Left hindlimb (tissue), 1 donor: ENCODE results near the gene NR2F6.
A peak's percentile ranks its signal among the peaks of the same experiment; 100 is the strongest.
"Not testable (repeated sequence)": the region's sequence is repeated elsewhere in the genome, so short reads cannot be mapped to it uniquely, and the experiment has no call there.

Experiments
- DNase-seq: peaks from one replicate; pipeline ENCODE4 v3.0.0-alpha.2; 2018

NR2F6 gene

DNA sequence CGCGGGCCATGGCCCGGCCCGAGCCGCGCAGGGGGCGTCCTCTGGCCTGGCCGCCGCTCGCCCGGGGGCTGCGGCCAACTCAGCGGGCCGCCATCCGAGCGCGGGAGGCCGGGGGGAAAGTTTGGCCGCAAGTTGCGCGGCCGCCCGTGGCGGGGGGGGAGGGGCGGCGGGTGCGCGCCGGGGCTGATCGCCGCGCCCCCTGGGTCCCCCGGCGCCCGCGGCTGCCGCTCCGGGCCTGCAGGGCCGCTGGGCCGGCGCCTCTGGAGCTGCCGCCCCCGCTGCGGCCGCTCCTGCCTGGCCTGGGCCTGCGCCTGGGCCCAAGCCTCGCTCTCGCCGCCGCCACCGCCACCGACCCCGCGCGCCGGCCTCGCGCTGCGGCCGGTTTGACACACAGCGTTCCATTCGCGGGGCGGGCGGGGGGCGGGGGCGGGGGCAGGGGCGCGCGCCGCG, at the start of gene NR2F6:
Gene NR2F6, minus strand, starts transcription at position 385 of the 450 bp plus-strand sequence. CDS start 699 bp downstream, outside the sequence.
- DNase-seq: peak; percentile 49

DNA sequence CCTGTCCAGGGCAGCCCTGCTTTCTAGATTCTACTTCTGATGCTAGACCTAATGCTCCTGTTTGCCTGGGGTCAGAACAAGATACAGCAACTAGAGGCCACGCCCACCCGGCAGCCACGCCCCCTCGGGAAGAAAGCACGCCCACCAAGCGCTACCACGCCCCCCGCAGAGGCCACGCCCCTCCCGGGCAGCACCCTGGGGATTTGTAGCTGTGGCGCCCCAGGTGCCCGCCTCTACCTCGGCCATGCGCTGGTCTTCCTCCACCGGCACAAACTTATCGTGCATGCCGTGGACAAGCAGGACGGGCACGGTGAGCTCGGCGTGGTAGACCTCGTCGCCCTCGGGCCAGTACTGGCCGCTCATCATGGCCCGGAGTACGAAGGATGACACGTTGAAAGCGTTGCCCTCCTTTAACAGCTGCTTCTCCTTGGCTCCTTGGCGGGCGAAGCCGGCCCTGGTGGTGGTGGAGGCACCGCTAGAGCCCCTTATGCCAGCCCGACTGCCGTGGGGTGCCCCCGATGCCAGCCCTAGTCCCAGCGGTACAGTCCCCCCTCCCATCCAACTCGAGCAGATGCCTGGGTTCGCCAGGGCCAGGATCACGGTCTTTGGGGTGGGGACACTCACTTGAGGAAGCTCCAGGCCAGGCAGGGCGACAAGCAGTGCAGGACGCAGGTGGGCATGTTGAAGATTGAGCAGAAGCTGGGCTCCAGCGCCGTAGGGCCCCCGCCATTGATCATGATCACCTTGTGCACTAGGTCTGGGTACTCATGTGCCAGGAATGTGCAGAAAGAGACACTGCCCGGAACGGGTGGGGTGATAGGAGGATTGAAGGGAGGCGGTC, 48.6 kb upstream of the NR2F6 start:
- no peak for DNase-seq

DNA sequence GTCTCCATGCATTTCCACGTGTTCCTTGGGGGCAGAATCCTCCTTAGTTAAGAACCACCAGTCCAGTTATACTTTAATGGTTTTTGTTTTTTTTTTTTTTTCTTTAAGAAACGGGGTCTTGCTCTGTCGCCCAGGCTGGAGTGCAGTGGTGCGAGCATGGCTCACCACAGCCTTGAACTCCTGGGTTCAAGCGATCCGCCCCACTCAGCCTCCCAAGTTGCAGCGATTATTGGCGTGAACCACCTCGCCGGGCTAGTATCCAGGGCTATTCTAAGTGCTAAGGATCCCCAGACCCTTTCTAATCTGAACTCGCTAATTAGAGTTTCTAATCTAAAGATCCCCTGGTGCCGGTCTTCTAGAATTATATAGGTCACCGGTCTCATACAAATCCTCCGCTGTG, 47.9 kb upstream of the NR2F6 start:
- DNase-seq: no peak

DNA sequence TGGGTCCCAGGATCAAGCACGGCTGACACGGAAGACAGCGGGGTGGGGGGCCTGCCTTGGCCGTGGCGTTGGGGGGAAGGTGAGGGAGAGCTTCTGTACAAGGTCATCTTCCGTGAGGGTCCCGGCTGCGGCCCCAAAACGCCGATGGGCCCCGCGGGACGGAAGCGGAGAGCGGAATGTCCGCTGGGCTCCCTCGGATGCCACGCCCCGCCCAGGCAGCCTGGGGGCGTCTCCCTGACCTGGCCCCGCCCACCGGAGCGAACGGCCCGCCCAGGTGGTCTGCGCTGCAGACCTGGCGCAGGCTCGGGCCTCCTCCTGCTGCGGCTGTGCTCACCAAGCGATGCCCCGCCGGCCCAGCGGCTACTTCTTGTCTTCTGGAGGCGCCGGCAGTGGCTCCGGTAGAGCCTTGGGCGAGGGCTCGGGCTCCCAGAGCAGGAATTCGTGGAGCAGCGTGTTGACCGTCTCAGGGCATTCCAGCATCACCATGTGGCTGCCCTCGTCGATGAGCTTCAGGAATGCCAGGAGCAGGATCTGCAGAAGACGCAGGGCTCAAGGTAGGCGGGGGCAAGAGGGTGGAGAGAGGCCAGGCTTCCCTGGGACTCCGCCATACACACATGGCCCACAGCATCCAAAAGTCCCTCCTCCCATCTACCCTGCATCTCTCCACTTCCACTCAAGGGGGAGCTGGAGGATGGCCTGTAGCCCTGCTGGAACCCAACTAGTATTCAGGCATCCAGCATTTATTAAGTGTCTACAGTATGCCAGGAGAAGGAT, 46.8 kb upstream of the NR2F6 start:
- DNase-seq: peak; percentile 82

DNA sequence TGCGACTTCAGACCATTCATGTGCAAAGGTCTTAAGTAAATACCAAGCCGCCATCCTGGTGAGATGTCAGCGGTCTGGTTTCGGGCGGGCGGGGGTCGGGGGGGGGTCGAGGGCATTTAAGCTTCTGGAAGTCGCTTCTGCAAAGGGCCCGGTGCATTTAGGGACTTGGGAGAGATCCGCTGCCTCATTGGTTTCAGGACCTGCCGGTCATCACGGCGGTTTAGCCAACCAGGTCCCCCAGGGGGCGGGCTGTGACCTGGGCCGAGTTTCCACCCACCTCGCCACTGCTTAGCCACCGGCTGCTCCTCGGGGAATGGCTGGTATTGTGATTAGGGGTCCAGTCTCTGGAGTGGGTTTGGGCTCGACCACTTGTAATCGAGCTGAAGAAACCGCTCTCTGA, 43.8 kb upstream of the NR2F6 start:
- DNase-seq: peak; percentile 73

DNA sequence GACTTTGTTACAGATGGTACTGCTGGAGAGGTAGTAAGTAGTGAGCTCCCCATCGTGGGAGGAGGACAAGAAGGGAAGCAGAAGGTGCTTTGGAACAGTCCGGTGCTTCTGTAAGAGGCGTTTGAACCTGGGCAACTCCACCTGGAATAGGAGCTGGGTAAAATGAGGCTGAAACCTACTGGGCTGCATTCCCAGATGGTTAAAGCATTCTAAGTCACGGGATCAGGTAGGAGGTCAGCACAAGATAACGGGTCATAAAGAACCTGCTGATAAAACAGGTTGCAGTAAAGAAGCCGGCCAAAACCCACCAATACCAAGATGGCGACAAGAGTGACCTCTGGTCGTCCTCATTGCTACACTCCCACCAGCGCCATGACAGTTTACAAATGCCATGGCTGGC, 41.0 kb upstream of the NR2F6 start:
- no peak for DNase-seq

DNA sequence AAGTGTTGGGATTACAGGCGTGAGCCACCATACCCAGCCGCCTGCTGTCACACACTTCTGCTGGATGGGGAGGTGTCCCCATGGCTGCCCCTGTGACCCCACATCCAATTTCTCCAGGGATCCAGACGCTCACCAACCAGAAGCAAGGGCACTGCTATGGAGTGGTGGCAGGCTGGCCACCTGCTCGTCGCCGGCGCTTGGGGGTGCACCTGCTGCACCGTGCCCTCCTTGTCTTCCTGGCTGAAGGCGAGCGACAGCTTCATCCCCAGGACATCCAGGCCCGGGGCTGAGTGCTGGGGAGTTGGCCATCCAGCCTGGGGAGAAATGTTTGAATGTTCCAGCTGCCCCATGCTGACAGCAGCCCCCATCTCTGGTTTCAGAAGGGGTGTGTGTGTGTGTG, 40.5 kb upstream of the NR2F6 start:
- no peak for DNase-seq

DNA sequence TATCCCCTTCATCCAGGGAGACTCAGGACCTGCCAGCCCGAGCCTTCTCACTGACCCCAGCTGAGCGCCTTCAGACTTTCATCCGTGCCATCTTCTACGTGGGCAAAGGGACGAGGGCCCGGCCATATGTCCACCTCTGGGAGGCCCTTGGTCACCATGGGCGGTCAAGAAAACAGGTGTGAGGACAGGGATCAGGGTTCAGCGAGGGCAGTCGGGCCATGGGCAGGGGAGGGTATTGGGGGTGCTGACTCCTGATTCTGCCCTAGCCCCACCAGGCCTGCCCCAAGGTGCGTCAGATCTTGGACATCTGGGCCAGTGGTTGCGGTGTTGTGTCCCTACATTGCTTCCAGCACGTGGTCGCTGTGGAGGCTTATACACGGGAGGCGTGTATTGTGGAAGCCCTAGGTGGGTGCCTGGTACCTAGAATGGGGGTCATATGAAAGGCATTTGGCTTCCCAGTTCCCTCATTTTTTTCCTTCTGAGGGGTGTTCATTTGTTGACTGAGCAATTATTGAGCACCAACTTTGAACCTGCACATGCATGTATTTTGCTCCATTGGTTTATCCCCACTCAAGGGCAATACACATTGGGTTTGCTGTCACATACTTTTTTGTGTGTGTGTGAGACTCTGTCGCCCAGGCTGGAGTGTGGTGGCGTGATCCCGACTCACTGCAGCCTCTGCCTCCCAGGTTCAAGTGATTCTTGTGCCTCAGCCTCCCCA, 39.9 kb upstream of the NR2F6 start:
- no peak for DNase-seq

DNA sequence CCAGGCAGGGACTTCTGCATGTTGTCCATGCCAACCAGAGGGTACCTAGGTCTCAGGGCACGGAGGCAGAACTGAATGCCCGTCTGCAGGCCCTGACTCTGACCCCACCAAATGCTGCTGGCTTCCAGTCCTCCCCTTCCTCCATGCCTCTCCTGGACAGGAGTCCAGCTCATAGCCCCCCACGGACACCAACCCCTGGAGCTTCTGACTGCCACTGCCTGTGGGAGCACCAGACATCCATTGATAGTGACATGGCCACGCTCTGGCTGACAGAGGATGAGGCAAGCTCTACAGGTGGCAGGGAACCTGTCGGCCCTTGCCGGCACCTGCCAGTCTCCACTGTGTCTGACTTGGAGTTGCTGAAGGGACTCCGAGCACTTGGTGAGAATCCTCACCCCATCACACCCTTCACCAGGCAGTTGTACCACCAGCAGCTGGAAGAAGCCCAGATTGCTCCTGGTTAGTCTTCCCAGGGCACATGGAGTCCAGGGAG, 37.8 kb upstream of the NR2F6 start:
- DNase-seq: no peak

DNA sequence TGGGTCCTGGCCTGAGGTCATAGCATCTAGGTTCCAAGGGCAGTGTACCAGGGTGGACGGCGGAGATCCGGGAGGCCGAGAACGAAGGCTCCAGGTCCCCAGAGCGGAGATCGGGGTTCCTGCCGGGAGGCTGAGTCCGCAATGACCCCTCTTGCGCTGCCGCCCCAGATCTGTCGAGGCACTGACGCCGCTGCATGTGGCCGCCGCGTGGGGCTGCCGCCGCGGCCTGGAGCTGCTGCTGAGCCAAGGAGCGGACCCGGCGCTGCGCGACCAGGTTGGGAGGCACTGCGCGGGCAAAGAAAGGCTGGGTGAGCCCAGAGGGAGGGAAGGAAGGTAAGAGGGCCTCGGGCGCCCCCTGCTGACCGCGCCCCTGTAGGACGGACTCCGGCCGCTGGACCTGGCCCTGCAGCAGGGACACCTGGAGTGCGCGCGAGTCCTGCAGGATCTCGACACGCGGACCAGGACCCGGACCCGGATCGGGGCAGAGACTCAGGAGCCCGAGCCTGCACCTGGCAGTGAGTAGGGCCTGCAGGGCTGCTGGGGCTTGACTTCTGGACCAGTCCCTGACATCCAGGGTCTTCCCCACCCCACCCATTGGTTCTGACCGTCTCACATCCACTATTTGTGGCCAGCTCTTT, 36.9 kb upstream of the NR2F6 start:
- peak; percentile 84 for DNase-seq

DNA sequence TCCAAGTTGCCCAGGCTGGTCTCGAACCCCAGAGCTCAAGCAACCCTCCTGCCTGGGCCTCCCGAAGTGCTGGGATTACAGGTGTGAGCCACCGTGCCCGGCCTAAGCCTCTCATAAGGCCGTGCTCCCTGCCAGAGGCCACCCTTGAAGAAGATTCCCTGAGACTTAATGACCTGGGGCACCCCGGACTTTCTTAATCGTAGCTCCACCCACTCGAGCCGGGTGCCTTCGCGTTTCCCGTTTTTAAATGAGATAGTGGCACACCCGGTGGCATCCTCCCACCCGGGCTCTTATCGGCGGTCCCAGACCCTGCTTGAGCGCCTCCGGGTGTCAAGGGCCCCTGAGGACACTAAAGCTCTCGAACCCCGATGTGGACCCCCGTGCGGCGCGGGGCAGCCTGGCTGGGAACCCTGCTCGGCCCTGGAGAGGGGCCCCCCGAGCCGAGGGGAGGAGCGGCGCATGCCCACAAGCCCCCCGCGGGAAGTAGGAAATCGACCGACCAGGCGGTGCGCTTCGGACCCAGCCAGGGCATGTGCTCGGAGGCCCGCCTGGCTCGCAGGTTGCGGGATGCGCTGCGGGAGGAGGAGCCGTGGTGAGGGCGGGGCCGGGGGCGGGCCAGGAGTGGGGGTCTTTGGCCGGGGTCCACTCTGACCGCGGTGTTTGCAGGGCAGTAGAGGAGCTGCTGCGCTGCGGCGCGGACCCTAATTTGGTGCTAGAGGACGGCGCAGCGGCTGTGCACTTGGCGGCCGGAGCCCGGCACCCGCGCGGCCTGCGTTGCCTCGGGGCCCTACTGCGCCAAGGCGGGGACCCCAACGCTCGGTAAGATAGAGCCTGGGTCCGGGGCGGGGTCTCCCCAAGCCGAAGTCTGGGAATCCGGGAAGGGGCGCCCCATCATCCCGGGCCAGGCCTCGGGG, 35.9 kb upstream of the NR2F6 start, which contains the start of gene ANKLE1:
Gene ANKLE1, plus strand, starts transcription at position 511 of the 914 bp plus-strand sequence. Its CDS starts 20 bp downstream, at position 531.
- DNase-seq: no peak

DNA sequence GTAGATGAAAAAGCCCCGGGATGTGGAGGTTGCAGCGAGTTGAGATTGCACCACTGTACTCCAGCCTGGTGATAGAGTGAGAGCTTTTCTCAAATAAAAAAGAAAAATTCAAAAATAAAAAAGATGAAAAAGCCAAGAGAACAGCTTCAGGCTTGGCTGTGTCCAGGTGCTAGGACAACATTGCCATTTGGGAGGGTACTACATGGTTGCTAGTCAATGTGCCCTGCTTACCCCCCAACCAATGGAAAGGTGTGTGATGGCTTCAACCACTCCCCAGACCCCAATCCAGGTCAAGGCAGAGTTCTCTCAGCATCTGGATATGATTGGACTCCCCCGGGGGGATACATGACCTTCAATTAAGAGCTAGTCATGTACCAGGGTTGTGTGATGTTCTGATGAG, 33.7 kb upstream of the NR2F6 start:
- no peak for DNase-seq

DNA sequence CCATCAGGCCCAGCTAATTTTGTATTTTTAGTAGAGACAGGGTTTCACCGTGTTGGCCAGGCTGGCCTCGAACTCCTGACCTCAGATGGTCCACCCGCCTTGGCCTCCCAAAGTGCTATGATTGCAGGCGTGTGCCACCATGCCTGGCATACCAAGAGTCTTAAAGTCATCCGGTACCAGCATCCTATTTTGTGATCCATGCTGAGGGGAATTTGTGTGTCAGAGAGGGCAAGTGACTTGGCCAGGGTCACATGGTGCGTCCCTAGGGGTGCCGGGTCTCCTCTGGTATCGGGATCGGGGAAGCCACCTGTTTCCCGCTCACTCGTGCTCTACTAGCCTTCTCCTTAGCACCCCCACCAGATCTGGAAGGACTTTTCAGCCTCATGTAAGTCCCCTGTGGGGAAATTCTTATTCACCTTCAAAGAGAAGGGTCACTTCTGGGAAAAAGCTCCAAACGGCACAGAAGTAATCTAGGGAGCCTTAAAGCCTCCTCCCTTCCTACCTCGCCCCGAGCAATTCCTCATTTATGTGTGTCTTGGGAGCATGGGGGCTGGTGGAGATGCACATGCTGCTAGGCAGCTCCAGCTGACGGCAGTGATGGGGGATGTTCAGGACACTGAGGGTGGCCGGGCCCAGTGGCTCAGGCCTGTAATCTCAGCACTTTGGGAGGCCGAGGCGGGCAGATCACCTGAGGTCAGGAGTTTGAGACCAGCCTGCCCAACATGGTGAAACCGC, 29.9 kb upstream of the NR2F6 start:
- DNase-seq: no peak

DNA sequence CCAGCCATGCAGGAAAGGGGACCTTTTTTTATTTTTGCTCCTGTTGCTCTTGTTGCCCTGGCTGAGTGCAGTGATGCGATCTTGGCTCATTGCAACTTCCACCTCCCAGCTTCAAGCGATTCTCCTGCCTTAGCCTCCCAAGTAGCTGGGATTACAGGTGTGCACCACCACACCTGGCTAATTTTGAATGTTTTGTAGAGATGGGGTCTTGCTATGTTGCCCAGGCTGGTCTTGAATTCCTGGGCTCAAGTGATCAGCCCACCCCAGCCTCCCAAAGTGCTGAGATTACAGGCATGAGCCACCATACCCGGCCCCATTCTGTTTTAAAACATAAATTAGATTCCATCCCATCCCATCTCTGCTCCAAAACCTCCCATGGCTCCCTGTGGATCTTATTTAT, 29.2 kb upstream of the NR2F6 start:
- DNase-seq: not testable (repeated sequence)

DNA sequence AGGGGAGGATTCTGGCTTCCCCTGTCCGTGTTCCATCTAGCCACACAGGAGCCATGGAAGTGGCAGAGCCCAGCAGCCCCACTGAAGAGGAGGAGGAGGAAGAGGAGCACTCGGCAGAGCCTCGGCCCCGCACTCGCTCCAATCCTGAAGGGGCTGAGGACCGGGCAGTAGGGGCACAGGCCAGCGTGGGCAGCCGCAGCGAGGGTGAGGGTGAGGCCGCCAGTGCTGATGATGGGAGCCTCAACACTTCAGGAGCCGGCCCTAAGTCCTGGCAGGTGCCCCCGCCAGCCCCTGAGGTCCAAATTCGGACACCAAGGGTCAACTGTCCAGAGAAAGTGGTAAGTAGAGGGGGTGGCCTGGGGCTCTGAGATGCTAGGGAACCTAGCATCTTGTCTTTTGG, 23.0 kb upstream of the NR2F6 start:
- DNase-seq: no peak

DNA sequence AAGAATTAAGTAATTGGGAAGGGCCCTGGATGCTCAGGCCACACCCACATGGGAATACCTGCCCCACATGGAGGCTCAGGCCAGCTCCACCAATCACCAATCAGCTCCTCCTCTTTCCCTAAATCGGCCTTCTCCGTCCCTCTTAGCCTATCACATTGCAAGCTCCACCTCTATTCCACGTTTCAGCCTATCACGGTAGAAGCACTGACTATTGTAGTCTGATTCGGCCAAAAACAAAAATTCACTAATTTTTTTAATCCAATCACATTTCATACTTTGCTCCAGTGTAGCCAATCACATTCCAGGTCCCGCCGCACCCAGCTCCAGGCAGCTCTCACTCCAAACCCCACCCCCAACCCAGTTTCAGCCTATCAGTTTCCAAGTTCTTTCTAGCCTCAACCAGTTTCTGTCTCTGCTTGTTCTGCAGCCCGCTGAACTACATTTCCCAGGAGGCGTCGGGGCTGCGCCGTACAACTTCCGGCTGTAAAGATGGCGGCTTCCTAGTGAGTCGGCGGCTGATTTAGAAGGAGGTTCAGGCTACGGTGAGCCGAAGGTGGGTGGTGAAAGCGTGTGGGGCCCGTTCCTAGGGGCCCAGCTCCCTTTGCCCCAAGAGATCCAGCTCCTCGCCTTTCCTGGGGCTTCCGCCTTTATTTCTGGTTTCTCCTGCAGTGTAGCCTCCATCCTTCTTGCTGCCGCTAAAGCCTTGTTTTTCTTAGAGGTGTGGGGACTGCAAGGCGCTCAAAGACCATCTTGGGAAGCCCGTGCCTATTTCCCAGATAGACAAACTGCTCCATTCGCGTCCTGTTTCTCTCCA, 21.5 kb upstream of the NR2F6 start, which contains the start of gene BABAM1:
Gene BABAM1, plus strand, starts transcription at position 469 of the 814 bp plus-strand sequence. CDS start 1,364 bp downstream, outside the sequence.
- peak; percentile 99 for DNase-seq

DNA sequence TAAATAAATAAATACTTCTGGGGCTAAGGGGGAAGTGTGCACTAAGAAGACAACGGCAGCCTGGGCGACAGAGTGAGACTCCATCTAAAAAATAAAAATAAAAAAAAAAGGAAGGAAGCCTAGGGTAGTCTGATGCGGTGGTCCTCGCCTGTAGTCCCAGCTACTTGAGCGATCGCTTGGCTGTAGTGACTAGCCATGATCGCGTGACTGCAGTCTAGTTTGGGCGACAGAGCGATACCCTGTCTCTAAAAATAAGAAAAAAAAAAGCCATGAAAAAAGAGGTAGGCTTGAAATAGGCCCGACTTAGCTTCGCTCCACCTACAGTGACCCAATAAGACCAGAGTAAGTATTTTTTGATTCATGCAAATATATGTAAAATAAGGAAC, 20.9 kb upstream of the NR2F6 start:
- DNase-seq: no peak

DNA sequence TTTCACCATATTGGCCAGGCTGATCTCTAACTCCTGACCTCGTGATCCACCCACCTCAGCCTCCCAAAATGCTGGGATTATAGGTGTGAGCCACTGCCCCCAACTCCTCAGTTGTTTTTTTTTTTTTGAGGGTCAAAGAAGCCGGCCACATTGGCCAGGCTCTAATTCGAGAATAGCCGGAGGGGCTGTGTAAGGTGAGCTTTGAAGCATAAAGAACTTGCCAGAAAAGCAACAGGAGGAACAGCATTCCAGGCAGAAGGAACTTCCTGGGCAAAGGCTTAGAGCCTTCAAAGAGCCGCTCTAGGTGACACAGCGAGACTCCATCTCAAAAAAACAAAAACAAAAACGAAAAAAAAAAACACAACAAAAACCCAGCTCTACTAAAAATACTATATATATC, 20.3 kb upstream of the NR2F6 start:
- DNase-seq: no peak

DNA sequence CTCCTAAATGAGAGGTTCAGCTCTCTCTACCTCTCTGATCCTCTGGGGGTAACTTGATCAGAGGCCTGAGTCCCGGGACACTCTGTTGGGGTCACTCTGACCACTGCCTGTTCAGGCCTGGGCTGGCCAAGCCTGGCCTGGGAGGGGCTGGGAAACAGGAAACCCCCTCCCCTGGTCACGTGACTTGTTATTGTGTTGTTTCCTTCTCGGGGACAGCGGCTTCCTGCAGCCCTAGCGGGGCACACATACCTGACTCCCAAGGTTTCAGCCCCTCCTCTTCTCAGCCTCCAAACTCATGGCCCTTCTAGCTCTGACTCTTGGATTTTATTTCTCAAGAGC, 18.9 kb upstream of the NR2F6 start, which contains the start of gene USHBP1:
Gene USHBP1, minus strand, starts transcription at position 105 of the 339 bp plus-strand sequence. CDS start 446 bp downstream, outside the sequence.
- DNase-seq: peak; percentile 35
